ENCODE data around the gene CHCHD6. TPM values are rescaled to one million over a fixed set of nuclear protein-coding genes. Genes with fewer than 3 reads are reported as not detected.

The CHCHD6 gene
- polyA plus RNA-seq, 3 donors: 16.0 to 23.8 (median 21.9) TPM

GRCh38 chr3:126938520-126939337, 234.7 kb downstream of the CHCHD6 start:
- no peak for DNase-seq

DNA sequence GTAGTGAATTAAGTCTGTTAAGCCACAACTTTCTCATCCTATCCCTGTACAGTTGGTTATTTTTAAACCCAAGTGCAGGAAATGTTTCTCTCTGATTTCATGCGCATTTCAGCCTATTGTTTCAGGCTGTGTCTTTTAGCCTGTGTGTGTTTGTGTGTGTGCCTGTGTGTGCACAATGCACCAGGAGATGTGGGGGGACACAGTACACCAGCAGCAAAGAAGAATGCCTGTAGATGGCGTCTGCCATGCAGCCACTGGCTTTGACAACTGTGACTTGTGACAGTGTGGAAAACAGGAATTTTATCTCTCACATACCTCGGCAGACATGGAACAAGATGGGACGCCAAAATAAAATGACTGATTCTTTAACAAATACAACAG, 235.3 kb downstream of the CHCHD6 start:
- DNase-seq: no peak

- no peak for DNase-seq
These were observed 235.7 kb downstream of the CHCHD6 start for GRCh38 chr3:126939733-126940132.

DNA sequence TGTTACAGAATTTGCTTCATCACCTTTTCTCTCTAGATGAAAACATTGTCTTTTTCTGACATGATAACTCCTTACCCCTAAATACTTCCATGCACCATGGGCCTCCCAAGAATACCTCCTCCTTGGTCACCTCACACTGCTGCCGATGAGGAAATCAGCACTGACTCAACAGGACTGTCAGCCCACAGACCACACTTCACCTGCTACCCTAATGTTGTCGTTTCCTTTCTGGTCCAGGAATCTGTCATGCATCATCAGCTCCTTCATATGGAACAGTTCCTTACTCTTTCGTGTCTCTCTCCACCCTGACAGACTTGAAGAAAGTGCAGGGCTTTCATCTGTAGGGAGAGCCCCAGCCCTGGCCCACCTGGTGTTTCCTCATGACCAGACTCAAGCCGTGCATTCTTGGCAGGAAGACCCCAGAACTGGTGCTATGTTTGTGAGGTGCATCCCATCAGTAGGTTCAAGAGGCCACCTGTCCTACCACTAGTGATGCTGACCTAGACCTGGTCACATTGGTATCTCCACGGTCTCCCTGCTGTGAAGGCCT, 237.8 kb downstream of the CHCHD6 start:
- no peak for DNase-seq

DNA sequence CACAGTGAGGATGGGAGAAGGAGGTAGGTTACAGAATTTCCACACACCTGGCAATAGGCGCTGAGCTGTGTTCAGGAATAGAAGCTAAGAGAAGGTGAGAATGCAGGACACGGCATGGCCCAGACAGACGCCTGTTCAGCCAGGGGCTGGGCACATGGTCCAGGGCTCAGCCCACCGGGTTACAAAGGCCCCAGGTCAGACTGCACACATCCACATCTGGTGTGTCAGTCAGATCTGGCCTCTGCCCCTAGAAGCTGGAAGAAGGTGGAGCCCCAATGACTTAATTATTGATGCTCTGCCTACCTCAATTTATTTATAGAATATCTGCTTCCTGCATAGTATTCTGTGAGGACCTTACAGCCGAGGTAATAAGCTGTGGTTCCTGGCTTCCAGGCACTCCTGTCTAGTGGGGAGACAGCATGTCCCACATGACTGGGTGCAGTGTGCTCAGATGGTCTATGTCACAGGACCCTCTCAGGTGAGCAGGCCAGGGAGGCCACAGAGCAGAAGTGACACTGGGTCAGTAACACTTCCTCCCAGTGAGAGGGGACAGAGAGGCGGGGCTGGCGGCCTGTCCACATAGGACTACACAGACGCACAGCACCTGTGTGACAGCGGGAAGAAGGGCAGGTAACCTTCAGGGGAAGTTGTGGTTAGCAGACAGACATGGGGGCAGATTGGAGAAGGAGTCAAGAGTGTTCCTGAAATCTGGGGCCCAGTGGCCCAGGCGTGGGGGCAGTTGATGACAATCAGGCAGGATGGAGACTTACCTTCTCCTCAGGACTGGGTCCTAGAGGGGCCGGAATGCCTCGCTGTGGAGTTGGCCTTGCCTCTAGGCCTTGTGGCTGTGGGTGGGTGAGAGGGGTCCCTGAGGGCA, 240.3 kb downstream of the CHCHD6 start:
- no peak for DNase-seq

- DNase-seq: no peak
These were observed 241.2 kb downstream of the CHCHD6 start for GRCh38 chr3:126945171-126945721.

DNA sequence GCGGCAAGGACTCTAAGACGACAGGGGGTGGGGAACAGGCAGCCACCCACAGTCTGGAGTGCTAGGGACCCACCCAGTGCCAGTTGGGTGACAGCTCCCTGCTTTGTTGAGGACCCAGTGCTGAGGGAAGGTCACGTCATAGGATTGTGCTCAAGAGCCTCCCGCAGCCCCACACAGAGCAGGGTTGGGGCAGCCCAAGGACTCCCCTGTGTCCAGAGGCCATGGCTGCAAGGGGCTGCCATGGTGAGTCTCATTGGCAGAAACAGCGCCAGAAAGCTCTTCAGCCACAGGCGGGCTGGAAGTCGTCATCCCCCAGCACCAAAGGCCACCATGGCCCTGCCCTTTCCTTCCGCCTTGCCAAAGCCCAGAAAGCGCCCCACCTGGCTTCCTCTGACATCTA, 241.9 kb downstream of the CHCHD6 start:
- DNase-seq: no peak

DNA sequence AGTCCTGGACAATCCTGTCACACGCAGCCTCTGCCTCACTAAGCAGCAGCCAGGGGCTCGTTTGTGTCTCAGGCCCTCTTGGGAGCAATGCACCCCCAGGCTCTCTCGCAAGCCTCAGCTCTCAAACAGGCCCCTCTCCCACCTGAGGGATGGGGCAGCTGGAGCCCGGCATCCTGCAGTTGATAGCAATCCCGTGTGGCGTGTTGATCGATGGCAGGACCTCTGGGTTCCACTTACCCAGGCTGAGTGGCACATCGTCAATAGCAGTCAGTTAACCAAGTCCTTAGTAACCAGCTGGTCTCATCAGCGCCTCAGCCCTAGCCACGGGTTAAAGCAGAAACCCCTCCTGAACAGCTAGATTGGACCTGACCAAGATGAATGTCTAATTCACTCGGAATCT, 242.4 kb downstream of the CHCHD6 start:
- DNase-seq: no peak

DNA sequence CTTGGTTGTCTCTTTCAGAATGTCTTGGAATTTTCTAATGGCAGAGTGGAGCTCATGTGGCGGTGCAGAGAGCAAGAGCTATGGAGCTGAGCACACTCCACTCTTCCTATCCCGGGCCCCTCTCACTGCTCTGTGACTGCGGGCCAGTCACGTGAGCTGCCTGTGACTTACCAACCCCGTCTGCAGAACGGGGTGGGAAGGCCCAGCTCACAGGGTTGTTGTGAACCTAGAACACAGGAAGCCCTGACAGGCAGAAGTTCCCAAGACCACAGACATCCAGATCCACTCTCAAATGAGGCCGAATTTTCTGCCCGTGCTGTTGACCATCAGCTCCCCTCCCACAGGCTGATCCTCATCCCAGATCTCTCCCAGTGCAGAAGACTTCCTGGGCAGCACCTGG, 243.4 kb downstream of the CHCHD6 start:
- no peak for DNase-seq

DNA sequence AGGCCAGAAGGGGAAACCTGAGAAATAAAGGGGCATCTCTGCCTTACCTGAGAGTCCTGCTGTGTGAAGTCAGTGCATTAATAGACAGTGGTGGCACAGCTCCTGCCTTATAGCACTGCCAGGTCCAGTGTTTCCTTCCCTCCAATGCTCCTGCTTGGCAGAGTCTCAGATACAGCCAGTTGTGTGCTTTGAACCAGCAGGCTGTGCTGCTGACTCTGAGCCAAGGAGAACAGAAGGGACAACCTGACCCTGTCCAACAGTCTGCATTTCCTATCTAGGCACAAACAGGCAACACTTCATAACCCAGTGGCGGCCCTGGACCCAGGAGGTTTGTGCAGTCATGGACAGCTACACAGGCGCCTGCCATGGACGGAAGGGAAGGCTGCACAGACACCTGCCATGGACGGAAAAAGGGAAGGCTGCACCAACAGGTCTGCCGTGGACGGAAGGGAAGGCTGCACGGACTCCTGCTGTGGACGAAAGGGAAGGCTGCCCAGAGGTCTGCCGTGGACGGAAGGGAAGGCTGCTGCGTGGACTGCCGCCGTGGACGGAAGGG, 245.0 kb downstream of the CHCHD6 start:
- DNase-seq: no peak

DNA sequence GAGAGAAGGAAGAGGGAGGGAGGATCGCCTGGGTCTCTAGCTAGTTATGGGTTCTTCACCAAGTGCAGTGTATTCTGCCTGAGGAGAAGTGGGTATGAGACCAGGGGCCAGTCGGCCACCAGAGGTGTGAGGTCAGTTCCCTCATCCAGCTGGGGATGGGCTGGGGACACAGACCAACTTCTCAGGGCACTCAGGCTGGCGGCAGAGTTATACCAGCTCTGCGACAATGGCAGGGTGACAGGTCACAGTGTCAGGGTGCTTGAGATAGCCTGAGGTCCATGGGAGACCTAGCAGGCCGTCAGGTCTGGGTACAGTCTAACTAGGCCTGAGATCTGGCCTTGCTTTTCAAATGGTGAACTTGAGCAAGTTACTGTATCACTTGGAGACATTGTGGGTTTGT, 247.5 kb downstream of the CHCHD6 start:
- no peak for DNase-seq

DNA sequence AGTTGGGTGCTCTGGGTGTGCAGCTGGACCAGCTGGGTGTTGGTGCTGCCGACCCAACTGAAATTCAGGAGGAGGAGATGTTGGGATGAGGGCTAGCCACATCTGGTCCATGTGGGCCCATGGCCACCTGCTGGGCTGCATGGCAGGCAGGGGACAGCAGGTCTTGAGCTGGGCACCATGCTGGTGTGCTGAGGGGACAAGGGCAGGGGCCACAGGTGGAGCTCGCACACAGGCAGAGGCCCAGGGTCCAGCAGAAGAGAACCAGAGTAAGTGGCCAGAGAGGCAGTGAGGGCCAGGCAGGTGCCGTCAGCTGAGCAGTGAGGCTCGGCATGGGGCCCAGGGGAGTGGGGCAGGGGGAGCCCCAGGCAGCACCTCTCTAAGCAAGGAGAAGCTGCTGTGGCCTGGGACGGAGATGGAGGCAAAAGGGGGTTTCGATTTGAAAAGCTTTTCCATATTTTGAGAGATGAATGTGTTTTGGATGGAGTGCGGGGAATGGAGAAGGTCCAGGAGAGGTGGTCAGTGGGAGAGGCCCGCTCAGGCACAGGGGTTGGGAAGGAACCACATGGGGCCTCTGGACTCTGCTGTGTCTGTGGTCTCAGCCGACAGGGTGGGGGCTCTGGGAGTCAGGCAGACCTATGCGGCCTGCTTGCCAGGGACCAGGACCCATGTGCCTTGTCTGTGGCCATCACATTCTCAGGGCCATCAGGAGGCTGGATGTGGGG, 248.4 kb downstream of the CHCHD6 start:
- DNase-seq: no peak

DNA sequence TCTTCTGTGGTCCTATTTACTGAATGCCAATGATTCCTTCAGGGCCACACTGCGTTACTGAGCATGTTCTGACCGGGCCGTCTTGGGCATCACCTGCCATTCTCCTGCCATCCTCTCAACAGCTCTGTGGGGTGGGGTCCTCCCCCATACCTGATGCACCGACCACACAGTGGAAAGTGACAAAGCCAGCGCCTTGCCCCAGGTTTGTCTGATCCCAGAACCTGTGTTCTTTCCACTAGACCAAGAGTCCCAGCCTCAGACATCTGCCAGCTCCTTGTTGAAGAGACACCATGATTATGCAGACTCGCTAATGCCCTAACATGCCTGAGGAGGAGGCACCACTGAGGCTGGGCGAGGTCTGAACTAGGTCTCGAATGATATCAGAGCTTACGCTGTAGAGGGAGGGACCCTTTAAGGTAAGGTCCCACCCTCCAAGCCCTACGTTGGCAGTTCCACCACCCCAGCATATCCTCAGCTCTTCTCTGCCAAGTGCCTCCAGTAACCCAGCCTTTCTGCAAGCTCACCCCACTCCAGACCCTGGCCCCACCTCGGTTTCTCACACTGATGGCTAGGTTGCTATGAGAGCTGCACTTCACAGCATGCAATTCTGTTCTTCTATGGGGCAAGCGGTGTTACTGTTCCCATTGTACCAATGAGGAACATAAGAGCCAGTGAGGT, 249.1 kb downstream of the CHCHD6 start:
- no peak for DNase-seq

GRCh38 chr3:126954141-126954842, 250.3 kb downstream of the CHCHD6 start:
- DNase-seq: no peak

DNA sequence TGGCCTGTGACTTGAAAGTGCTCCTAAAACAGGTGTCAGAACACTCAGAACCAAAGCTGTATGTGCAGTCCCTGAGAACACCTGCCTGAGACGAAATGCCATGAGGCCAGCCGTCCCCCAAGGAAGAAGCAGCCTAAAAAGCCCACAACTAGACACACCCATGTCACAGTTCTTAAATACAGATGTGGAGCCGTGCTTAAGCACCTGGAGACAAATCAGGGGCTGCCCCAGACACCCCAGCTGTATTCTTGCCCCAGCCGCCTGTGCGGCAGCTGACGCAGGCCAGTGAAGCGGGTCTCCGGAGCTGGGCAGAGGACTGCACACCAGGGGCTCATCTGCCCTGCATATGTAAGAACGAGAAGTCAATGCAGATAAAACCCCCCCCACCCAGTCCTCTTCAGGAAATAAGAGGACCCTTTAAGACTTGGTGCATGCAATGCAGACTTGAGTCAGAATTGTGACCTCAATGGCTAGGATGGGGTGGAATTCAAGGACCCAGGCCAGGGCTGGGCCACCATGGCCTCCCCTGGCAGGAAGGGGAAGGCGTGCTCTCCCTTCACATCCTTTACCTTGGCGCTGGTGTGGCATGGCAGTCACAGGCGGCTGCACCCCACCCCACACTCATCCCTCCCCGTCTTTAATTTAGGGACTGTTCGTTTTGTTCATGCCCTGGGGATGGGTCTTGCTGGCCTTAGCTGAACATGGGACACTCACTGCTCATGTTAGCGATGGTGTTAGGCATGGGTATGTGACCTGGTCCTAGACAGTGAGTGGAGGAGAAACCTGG, 251.2 kb downstream of the CHCHD6 start:
- DNase-seq: no peak

- DNase-seq: no peak
These were observed 252.3 kb downstream of the CHCHD6 start for GRCh38 chr3:126956361-126956760.

GRCh38 chr3:126956866-126957650, 253.0 kb downstream of the CHCHD6 start:
- no peak for DNase-seq
